CD8-positive, alpha-beta memory T cell (primary cell): ENCODE measurements around the gene ST3GAL2. TPM values are rescaled to one million over a fixed set of nuclear protein-coding genes. Genes with fewer than 3 reads are reported as not detected.

Experiments used
- CTCF ChIA-PET: fragments of 350-600 bp; sonication (Branson Sonifier 250); formaldehyde crosslinking; loops from one replicate; lab custom pipeline; 2021; ENCODE audit warnings: antibody characterized with exemption; lab: Charles Lee
- POLR2A ChIA-PET: fragments of 350-600 bp; sonication (Branson Sonifier 250); formaldehyde crosslinking; loops from one replicate; lab custom pipeline; 2021; ENCODE audit warnings: antibody characterized with exemption; lab: Charles Lee
- DNase-seq, 5 donors: peaks; one replicate each; pipeline versions ENCODE4 v3.0.0 to v3.0.0-alpha.2; 2020 to 2022; ENCODE audit warnings: mixed read lengths in 1 of 5
- H3K27ac ChIP-seq: one replicate; pipeline ENCODE4 v1.7.0; 2013; ENCODE audit warnings: low read depth, mild to moderate bottlenecking, low read length, moderate library complexity
- H3K27me3 ChIP-seq: 2 replicates; pipeline ENCODE4 v1.7.0; 2013; ENCODE audit warnings: low read length, mild to moderate bottlenecking; ENCODE audit not compliant: insufficient read depth, poor library complexity, severe bottlenecking
- H3K36me3 ChIP-seq: 2 replicates; pipeline ENCODE4 v1.7.0; 2013; ENCODE audit warnings: mild to moderate bottlenecking, low read length, moderate library complexity; ENCODE audit not compliant: insufficient read depth
- H3K4me1 ChIP-seq: 2 replicates; pipeline ENCODE4 v1.7.0; 2013; ENCODE audit warnings: mild to moderate bottlenecking, low read length, moderate library complexity; ENCODE audit not compliant: insufficient read depth
- H3K4me3 ChIP-seq: 2 replicates; pipeline ENCODE4 v1.7.0; 2013; ENCODE audit warnings: mild to moderate bottlenecking, low read length
- H3K9me3 ChIP-seq: 2 replicates; pipeline ENCODE4 v1.7.0; 2013; ENCODE audit warnings: mild to moderate bottlenecking, low read length
- H3K27ac Mint-ChIP-seq, 8 donors: one replicate each; pipeline ENCODE4 v1.8.0; 2020 to 2021; ENCODE audit warnings: mixed read lengths in 8 of 8, mild to moderate bottlenecking in 6 of 8, inconsistent platforms in 3 of 8, moderate library complexity in 3 of 8
- H3K27me3 Mint-ChIP-seq, 2 donors: one replicate each; pipeline ENCODE4 v1.8.0; 2020 to 2021; ENCODE audit warnings: mixed read lengths in 2 of 2, mild to moderate bottlenecking in 1 of 2, moderate library complexity in 1 of 2
- H3K36me3 Mint-ChIP-seq, 3 donors: one replicate each; pipeline ENCODE4 v1.8.0; 2020 to 2021; ENCODE audit warnings: mixed read lengths in 3 of 3, inconsistent platforms in 1 of 3, mild to moderate bottlenecking in 1 of 3
- H3K4me1 Mint-ChIP-seq, 3 donors: one replicate each; pipeline ENCODE4 v1.8.0; 2020 to 2021; ENCODE audit warnings: mixed read lengths in 3 of 3, inconsistent platforms in 1 of 3, mild to moderate bottlenecking in 1 of 3
- H3K4me3 Mint-ChIP-seq, 7 donors: one replicate each; pipeline ENCODE4 v1.8.0; 2020 to 2021; ENCODE audit warnings: mixed read lengths in 7 of 7, mild to moderate bottlenecking in 6 of 7, moderate library complexity in 4 of 7, inconsistent platforms in 2 of 7
- H3K9me3 Mint-ChIP-seq, 5 donors: one replicate each; pipeline ENCODE4 v1.8.0; 2020 to 2022; ENCODE audit warnings: mixed read lengths in 5 of 5, mild to moderate bottlenecking in 3 of 5, moderate library complexity in 2 of 5, inconsistent platforms in 1 of 5
- polyA plus RNA-seq: library from polyadenylated mRNA; unstranded; fragments of 300-500 nt; fragmentation: Illumina TruSeq; gene quantifications from one replicate; pipeline ENCODE4 v1.2.3, GENCODE V29; 2021
- total RNA-seq, 2 experiments: library from RNA; stranded (reverse); gene quantifications; one replicate each; pipeline ENCODE4 v1.2.3, GENCODE V29; 2021

Gene ST3GAL2
- total and polyA plus RNA-seq, 3 experiments from 2014 or later: 20.1 to 24.8 (median 24.2) TPM

GRCh38 chr16:70432723-70433457 lies 6.0 kb downstream of the ST3GAL2 start:
- H3K4me3 ChIP-seq: no peak overlapping the region
- Mint-ChIP-seq H3K4me3 (peak overlapping the region in 2 of 7 donors; percentile 1 to 81), H3K4me1 (peaks cover 46 to 85% (median 77%) of the 10 kb centered on the region in 3 donors), H3K27me3 (no peaks in the 10 kb centered on the region), H3K27ac (peak overlapping the region in 5 of 8 donors; percentile 32 to 81 (median 73)), H3K9me3 (no peaks in the 10 kb centered on the region), H3K36me3 (peaks cover 0 to 15% (median 0%) of the 10 kb centered on the region in 3 donors)
- CTCF ChIA-PET: no interaction called here
- no peak for DNase-seq
- H3K27ac ChIP-seq: peak overlapping the region; percentile 62
- no peaks in the 10 kb centered on the region for H3K9me3 ChIP-seq
- POLR2A ChIA-PET: interaction anchor here (0.6 kb wide), 1 partner anchor 82 kb away, joined by 4 read pairs; no protein-coding TSS in a partner anchor
- H3K36me3 ChIP-seq: peaks cover 3% of the 10 kb centered on the region
- peaks cover 67% of the 10 kb centered on the region for H3K4me1 ChIP-seq
- no peaks in the 10 kb centered on the region for H3K27me3 ChIP-seq

GRCh38 chr16:70432356-70432722 lies 6.6 kb downstream of the ST3GAL2 start:
- Mint-ChIP-seq H3K36me3 (peaks cover 0 to 15% (median 3%) of the 10 kb centered on the region in 3 donors), H3K27ac (peak overlapping the region in 2 of 8 donors; percentile 27 to 29), H3K27me3 (no peaks in the 10 kb centered on the region), H3K9me3 (no peaks in the 10 kb centered on the region), H3K4me3 (peak overlapping the region in 1 of 7 donors; percentile 81), H3K4me1 (peaks cover 44 to 85% (median 77%) of the 10 kb centered on the region in 3 donors)
- Histone ChIP-seq H3K4me1 (peaks cover 64% of the 10 kb centered on the region), H3K27me3 (no peaks in the 10 kb centered on the region), H3K4me3 (no peak overlapping the region), H3K27ac (peak overlapping the region; percentile 62), H3K36me3 (peaks cover 3% of the 10 kb centered on the region), H3K9me3 (no peaks in the 10 kb centered on the region)
- ChIA-PET POLR2A (no interaction called here), CTCF (no interaction called here)
- no peak for DNase-seq

- peak overlapping the region; percentile 80 to 98 (median 90) for H3K27ac Mint-ChIP-seq
- Histone ChIP-seq H3K36me3 (peaks cover 3% of the 10 kb centered on the region), H3K4me3 (peak overlapping the region; percentile 44), H3K4me1 (peaks cover 52% of the 10 kb centered on the region), H3K27me3 (no peaks in the 10 kb centered on the region), H3K27ac (peak overlapping the region; percentile 86), H3K9me3 (no peaks in the 10 kb centered on the region)
- DNase-seq: peak; percentile 29 to 67 (median 49)
- ChIA-PET POLR2A (no interaction called here), CTCF (interaction anchor here (0.7 kb wide), 1 partner anchor 21 kb away, joined by 3 read pairs; no protein-coding TSS in a partner anchor)
- H3K9me3 Mint-ChIP-seq: no peaks in the 10 kb centered on the region
- H3K36me3 Mint-ChIP-seq: peaks cover 0 to 13% (median 3%) of the 10 kb centered on the region in 3 donors
- H3K4me3 Mint-ChIP-seq: peak overlapping the region; percentile 48 to 79 (median 61)
- peaks cover 36 to 74% (median 70%) of the 10 kb centered on the region in 3 donors for H3K4me1 Mint-ChIP-seq
- no peaks in the 10 kb centered on the region for H3K27me3 Mint-ChIP-seq
Observed at GRCh38 chr16:70430667-70431536, 8.0 kb downstream of the ST3GAL2 start.

- Histone ChIP-seq H3K27me3 (no peaks in the 10 kb centered on the region), H3K27ac (peak overlapping the region; percentile 71), H3K4me3 (peak overlapping the region; percentile 44), H3K4me1 (peaks cover 52% of the 10 kb centered on the region), H3K9me3 (no peaks in the 10 kb centered on the region), H3K36me3 (peaks cover 3% of the 10 kb centered on the region)
- DNase-seq: no peak
- Mint-ChIP-seq H3K27me3 (no peaks in the 10 kb centered on the region), H3K4me1 (peaks cover 36 to 72% (median 70%) of the 10 kb centered on the region in 3 donors), H3K27ac (peak overlapping the region; percentile 71 to 98 (median 88)), H3K4me3 (peak overlapping the region in 4 of 7 donors; percentile 15 to 79 (median 69)), H3K36me3 (peaks cover 0 to 14% (median 3%) of the 10 kb centered on the region in 3 donors), H3K9me3 (no peaks in the 10 kb centered on the region)
- POLR2A ChIA-PET: no interaction called here
- CTCF ChIA-PET: no interaction called here
Observed at GRCh38 chr16:70429888-70430666, 8.8 kb downstream of the ST3GAL2 start.

- peaks cover 0 to 8% (median 3%) of the 10 kb centered on the region in 3 donors for H3K36me3 Mint-ChIP-seq
- no peaks in the 10 kb centered on the region for H3K9me3 Mint-ChIP-seq
- CTCF ChIA-PET: no interaction called here
- H3K27ac Mint-ChIP-seq: peak overlapping the region in 7 of 8 donors; percentile 0 to 88 (median 83)
- Histone ChIP-seq H3K27me3 (no peaks in the 10 kb centered on the region), H3K27ac (peak overlapping the region; percentile 88), H3K9me3 (no peaks in the 10 kb centered on the region), H3K4me3 (peak overlapping the region; percentile 4), H3K4me1 (peaks cover 41% of the 10 kb centered on the region), H3K36me3 (peaks cover 3% of the 10 kb centered on the region)
- POLR2A ChIA-PET: no interaction called here
- peak overlapping the region in 6 of 7 donors; percentile 3 to 79 (median 39) for H3K4me3 Mint-ChIP-seq
- H3K27me3 Mint-ChIP-seq: no peaks in the 10 kb centered on the region
- H3K4me1 Mint-ChIP-seq: peaks cover 31 to 55% (median 53%) of the 10 kb centered on the region in 3 donors
- DNase-seq: no peak
Observed at GRCh38 chr16:70428178-70428998, 10.5 kb downstream of the ST3GAL2 start.

- Histone ChIP-seq H3K36me3 (peaks cover 3% of the 10 kb centered on the region), H3K9me3 (no peaks in the 10 kb centered on the region), H3K27ac (peak overlapping the region; percentile 88), H3K27me3 (no peaks in the 10 kb centered on the region), H3K4me3 (peak overlapping the region; percentile 4), H3K4me1 (peaks cover 37% of the 10 kb centered on the region)
- Mint-ChIP-seq H3K9me3 (no peaks in the 10 kb centered on the region), H3K4me1 (peaks cover 29 to 52% (median 48%) of the 10 kb centered on the region in 3 donors), H3K27ac (peak overlapping the region in 4 of 8 donors; percentile 36 to 86 (median 55)), H3K36me3 (peaks cover 0 to 7% (median 3%) of the 10 kb centered on the region in 3 donors), H3K27me3 (no peaks in the 10 kb centered on the region), H3K4me3 (peak overlapping the region in 1 of 7 donors; percentile 16)
- no peak for DNase-seq
- CTCF ChIA-PET: no interaction called here
- POLR2A ChIA-PET: no interaction called here
Observed at GRCh38 chr16:70427786-70428177, 11.1 kb downstream of the ST3GAL2 start.

- Histone ChIP-seq H3K4me3 (no peak overlapping the region), H3K27ac (no peak overlapping the region), H3K27me3 (no peaks in the 10 kb centered on the region), H3K4me1 (peaks cover 38% of the 10 kb centered on the region), H3K9me3 (no peaks in the 10 kb centered on the region), H3K36me3 (peaks cover 3% of the 10 kb centered on the region)
- Mint-ChIP-seq H3K9me3 (no peaks in the 10 kb centered on the region), H3K36me3 (peaks cover 0 to 17% (median under 1%) of the 10 kb centered on the region in 3 donors), H3K27me3 (peaks cover 0 to under 1% of the 10 kb centered on the region in 2 donors), H3K4me3 (no peak overlapping the region), H3K27ac (peak overlapping the region in 1 of 8 donors; percentile 35), H3K4me1 (peaks cover 35 to 59% (median 38%) of the 10 kb centered on the region in 3 donors)
- no peak for DNase-seq
- POLR2A ChIA-PET: interaction anchor here (0.6 kb wide), 1 partner anchor 126 kb away, joined by 3 read pairs; no protein-coding TSS in a partner anchor
- CTCF ChIA-PET: no interaction called here
Observed at GRCh38 chr16:70422543-70422942, 16.4 kb downstream of the ST3GAL2 start.
